ENCODE measurements around the gene MOB1B. TPM values are rescaled to one million over a fixed set of nuclear protein-coding genes. Genes with fewer than 3 reads are reported as not detected.

MOB1B gene
- total RNA-seq, 2 donors from 2014 or later: 11.0 to 15.6 TPM

DNA sequence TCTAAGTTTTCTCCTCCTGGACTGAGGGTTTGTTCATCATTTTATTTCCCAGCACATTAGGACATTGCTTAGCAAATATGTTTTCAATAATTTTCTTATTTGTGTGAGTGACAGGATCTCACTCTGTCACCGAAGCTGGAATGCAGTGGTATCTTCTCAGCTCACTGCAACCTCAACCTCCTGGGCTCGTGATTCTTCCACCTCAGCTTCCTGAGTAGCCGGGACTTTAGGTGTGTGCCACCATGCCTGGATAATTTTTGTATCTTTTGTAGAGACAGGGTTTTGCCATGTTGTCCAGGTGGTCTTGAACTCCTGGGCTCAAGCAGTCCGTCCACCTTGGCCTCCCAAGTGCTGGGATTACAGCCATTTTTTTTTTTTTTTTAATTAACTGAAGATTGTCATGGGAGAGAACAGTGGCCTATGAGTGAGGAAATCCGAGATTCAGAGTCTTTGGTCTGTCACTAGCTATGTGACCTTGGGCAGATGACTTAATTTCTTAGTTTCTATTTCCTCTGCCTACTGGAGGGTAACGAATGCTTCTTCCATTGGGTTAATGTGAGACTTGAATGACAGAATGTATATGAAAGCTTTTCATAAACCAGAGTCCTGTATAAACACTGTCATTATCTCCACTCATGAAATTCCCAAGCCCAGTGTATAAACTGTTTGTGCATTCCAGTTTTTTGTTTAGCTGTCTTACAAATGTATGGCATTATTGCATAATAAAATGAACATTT is 23.9 kb downstream of the MOB1B start:
- TF ChIP-seq, protein P1, sequence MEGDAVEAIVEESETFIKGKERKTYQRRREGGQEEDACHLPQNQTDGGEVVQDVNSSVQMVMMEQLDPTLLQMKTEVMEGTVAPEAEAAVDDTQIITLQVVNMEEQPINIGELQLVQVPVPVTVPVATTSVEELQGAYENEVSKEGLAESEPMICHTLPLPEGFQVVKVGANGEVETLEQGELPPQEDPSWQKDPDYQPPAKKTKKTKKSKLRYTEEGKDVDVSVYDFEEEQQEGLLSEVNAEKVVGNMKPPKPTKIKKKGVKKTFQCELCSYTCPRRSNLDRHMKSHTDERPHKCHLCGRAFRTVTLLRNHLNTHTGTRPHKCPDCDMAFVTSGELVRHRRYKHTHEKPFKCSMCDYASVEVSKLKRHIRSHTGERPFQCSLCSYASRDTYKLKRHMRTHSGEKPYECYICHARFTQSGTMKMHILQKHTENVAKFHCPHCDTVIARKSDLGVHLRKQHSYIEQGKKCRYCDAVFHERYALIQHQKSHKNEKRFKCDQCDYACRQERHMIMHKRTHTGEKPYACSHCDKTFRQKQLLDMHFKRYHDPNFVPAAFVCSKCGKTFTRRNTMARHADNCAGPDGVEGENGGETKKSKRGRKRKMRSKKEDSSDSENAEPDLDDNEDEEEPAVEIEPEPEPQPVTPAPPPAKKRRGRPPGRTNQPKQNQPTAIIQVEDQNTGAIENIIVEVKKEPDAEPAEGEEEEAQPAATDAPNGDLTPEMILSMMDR (IDR thresholded peaks at IDR 0.05): no peak
- Histone ChIP-seq H3K36me3 (no peaks in the 10 kb centered on the region), H3K9me3 (no peaks in the 10 kb centered on the region), H3K27ac (no peak overlapping the region), H3K4me3 (no peak overlapping the region), H3K27me3 (no peaks in the 10 kb centered on the region), H3K4me1 (no peaks in the 10 kb centered on the region), H3K9ac (ENCODE audit: low read depth in 2 of 2, low read length in 2 of 2) (no peak overlapping the region)
- intact Hi-C loops (cut with DNase I): no loop called here
- no peak for DNase-seq

- TF ChIP-seq, protein P1 (IDR thresholded peaks at IDR 0.05): no peak
- Histone ChIP-seq H3K36me3 (no peaks in the 10 kb centered on the region), H3K9me3 (no peaks in the 10 kb centered on the region), H3K4me3 (no peak overlapping the region), H3K27me3 (no peaks in the 10 kb centered on the region), H3K9ac (ENCODE audit: low read depth in 2 of 2, low read length in 2 of 2) (no peak overlapping the region), H3K4me1 (no peaks in the 10 kb centered on the region), H3K27ac (no peak overlapping the region)
- DNase-seq: no peak
- intact Hi-C loops (cut with DNase I): no loop called here
Observed at GRCh38 chr4:70927502-70928137, 25.5 kb downstream of the MOB1B start.

DNA sequence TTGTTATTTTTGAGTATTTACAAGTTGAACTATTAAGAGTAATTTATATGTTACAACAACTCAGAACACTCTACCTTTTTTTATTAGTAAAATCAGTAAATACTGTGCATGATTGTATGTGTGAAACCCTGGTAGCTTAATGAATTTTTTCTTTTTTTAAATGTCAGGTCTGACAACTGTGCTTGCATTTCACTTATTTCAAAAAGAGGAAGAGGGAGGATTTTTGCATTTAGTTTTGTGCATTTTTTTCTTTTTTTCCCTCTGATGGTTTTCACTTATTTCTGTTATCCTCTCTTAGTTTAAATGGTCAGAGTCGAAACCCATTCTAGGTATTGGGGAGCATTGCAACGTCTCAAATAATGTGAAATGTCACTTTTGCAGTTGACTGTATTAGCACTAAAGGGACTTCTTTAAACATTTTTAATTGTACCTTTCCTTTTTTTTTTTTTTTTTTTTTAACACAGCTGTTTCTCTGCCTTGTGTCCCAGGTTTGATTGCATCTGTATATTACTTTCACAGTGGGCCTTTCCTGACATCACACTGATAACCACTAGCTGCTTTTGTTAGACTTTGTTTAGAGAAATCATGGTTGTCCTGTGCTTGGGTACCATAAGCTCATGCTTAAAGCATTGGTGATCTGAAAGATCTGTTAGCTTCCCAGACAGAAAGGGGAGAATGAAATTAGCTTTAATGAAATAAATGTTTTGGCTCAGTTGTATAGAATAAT is 28.5 kb downstream of the MOB1B start:
- no peak overlapping the region for H3K9ac ChIP-seq (ENCODE audit: low read depth in 2 of 2, low read length in 2 of 2)
- intact Hi-C loops (cut with DNase I): no loop called here
- no peak overlapping the region for H3K27ac ChIP-seq
- TF ChIP-seq, protein P1 (IDR thresholded peaks at IDR 0.05): no peak
- H3K9me3 ChIP-seq: no peaks in the 10 kb centered on the region
- no peak for DNase-seq
- H3K27me3 ChIP-seq: no peaks in the 10 kb centered on the region
- H3K4me3 ChIP-seq: no peak overlapping the region
- H3K36me3 ChIP-seq: no peaks in the 10 kb centered on the region
- no peaks in the 10 kb centered on the region for H3K4me1 ChIP-seq

DNA sequence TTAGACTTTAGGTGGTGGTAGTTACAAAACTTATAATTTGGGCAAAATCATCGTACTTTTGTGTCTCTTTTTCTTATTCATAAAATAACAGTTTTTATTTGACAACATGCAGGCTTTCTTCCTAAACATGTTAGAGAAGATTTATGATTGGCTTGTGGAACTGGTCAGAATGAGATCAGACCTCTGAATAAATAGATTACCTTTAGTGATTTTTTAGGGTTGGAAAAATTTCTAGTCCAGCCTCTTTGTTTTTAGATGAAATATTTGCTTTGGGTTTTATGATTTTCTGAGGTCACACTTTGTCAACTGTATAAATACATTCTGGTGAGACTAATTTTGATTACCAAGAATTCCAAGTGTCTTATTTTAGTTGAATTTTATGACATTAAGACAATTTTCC is 29.2 kb downstream of the MOB1B start:
- Histone ChIP-seq H3K27me3 (no peaks in the 10 kb centered on the region), H3K9me3 (no peaks in the 10 kb centered on the region), H3K4me1 (no peaks in the 10 kb centered on the region), H3K9ac (ENCODE audit: low read depth in 2 of 2, low read length in 2 of 2) (no peak overlapping the region), H3K27ac (no peak overlapping the region), H3K36me3 (no peaks in the 10 kb centered on the region), H3K4me3 (no peak overlapping the region)
- intact Hi-C loops (cut with DNase I): no loop called here
- TF ChIP-seq, protein P1 (IDR thresholded peaks at IDR 0.05): no peak
- no peak for DNase-seq

DNA sequence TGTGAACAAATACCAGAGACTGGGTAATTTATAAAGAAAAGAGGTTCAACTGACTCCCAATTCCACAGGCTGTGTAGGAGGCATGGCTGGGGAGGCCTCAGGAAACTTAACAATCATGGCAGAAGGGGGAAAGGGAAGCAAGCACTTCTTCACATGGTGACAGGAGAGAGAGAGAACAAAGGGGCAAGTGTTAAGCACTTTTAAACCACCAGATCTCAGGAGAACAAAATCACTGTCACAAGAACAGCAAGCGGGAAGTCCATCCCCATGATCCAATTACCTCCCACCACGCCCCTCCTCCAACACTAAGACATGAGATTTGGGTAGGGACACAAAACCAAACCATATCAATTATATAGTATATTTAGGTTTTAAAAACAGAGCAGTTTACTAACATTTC is 30.8 kb downstream of the MOB1B start:
- H3K9me3 ChIP-seq: no peaks in the 10 kb centered on the region
- intact Hi-C loops (cut with DNase I): no loop called here
- TF ChIP-seq, protein P1 (IDR thresholded peaks at IDR 0.05): no peak
- H3K4me1 ChIP-seq: no peaks in the 10 kb centered on the region
- H3K9ac ChIP-seq (ENCODE audit: low read depth in 2 of 2, low read length in 2 of 2): no peak overlapping the region
- H3K36me3 ChIP-seq: no peaks in the 10 kb centered on the region
- no peak overlapping the region for H3K4me3 ChIP-seq
- no peaks in the 10 kb centered on the region for H3K27me3 ChIP-seq
- no peak for DNase-seq
- H3K27ac ChIP-seq: no peak overlapping the region

Data from colonic mucosa (tissue), 4 donors.